Vagina (tissue), 2 donors: ENCODE measurements around the gene BTBD6. TPM values are rescaled to one million over a fixed set of nuclear protein-coding genes. Genes with fewer than 3 reads are reported as not detected.

Experiments
- DNase-seq, 2 donors: peaks; one replicate each; pipeline ENCODE4 v3.0.0-alpha.2; 2017; ENCODE audit errors: extremely low spot score in 2 of 2
- H3K27ac ChIP-seq: fragments of 200-600 bp; sonication (generic); one replicate; pipeline ENCODE4 v1.5.1; 2019
- H3K27me3 ChIP-seq: fragments of 200-600 bp; sonication (generic); one replicate; pipeline ENCODE4 v1.5.1; 2019
- H3K36me3 ChIP-seq, 2 donors: fragments of 200-600 bp; sonication (generic); one replicate each; pipeline ENCODE4 v1.5.1; 2017 to 2019
- H3K4me1 ChIP-seq: fragments of 200-600 bp; sonication (generic); one replicate; pipeline ENCODE4 v1.5.1; 2019
- H3K4me3 ChIP-seq, 2 donors: fragments of 200-600 bp; sonication (generic); 1 replicate in 1 of 2; 2 replicates in 1 of 2; pipeline ENCODE4 v1.5.1; 2016 to 2019
- H3K9me3 ChIP-seq: fragments of 200-600 bp; sonication (generic); one replicate; pipeline ENCODE4 v1.5.1; 2019
- CTCF ChIP-seq, 3 experiments: fragments of 450-650 bp in 2 of 3; fragments of 200-600 bp in 1 of 3; sonication (generic) in 1 of 3; IDR thresholded peaks; one replicate each; pipeline ENCODE4 v1.5.1; 2017 to 2019; ENCODE audit warnings: antibody characterized with exemption in 3 of 3, mild to moderate bottlenecking in 2 of 3, moderate library complexity in 2 of 3
- POLR2A ChIP-seq, 2 donors: fragments of 450-650 bp; IDR thresholded peaks; one replicate each; pipeline ENCODE4 v1.6.1; 2017; ENCODE audit warnings: antibody characterized with exemption in 2 of 2, mild to moderate bottlenecking in 2 of 2, moderate library complexity in 2 of 2
- POLR2AphosphoS5 ChIP-seq, 2 donors: sonication (generic); formaldehyde crosslinking; IDR thresholded peaks; one replicate each; pipeline ENCODE4 v1.9.0; 2017; ENCODE audit warnings: antibody characterized with exemption in 2 of 2, mild to moderate bottlenecking in 2 of 2, low read depth in 1 of 2; ENCODE audit not compliant: insufficient read depth in 1 of 2
- intact Hi-C: fragments of 100-400 bp; cut with DNase I; formaldehyde crosslinking; loops from one replicate; pipeline ENCODE4 v1.15.1; 2023
- total RNA-seq: library from RNA; depleted of rRNA; stranded (reverse); fragments of >200 nt; gene quantifications from one replicate; pipeline ENCODE4 v1.2.3, GENCODE V29; 2016

The BTBD6 gene
- total RNA-seq, 1 donor from 2014 or later: 45.9 TPM

GRCh38 chr14:105220699-105221597, 27.4 kb upstream of the BTBD6 start:
- Histone ChIP-seq H3K4me3 (no peak overlapping the region), H3K36me3 (peaks cover 0 to 71% of the 10 kb centered on the region in 2 donors), H3K27me3 (no peaks in the 10 kb centered on the region), H3K4me1 (no peaks in the 10 kb centered on the region), H3K9me3 (no peaks in the 10 kb centered on the region), H3K27ac (no peak overlapping the region)
- intact Hi-C loops: no loop called here
- TF ChIP-seq POLR2A (IDR thresholded peaks at IDR 0.05): no peak
- TF ChIP-seq POLR2AphosphoS5 (IDR thresholded peaks at IDR 0.05; ENCODE audit: insufficient read depth in 1 of 2, low read depth in 1 of 2): no peak
- TF ChIP-seq CTCF (IDR thresholded peaks at IDR 0.05): no peak
- DNase-seq: no peak

DNA sequence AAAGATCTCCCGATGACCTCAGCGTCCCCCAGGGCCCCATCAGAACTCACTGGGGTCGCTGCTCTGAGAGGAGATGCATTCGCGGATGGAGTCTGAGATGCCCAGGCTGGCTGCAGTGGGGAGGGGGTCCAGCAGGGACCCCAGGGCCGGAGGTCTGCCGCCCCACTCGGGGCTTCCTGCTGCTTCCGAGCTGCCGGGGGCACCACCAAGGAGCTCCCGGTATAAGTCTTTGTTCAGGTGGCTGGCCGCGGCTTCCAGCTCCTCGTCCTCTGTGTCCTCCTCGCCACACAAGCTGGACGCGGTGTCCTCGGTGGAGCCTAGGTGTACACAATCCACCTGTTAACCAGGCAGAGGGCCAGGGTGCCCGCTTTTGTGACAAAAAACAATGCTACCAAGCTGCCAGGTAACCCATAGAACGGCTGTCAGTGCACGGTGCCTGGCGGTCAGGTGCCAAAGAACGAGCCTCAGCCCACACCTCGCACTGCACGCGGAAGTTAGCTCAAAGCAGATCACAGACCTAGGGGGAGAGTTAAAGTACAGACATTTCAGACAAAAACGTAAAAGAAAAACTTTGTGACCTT, 26.6 kb upstream of the BTBD6 start:
- no peak overlapping the region for H3K27ac ChIP-seq
- H3K9me3 ChIP-seq: no peaks in the 10 kb centered on the region
- no peak for TF ChIP-seq POLR2A (IDR thresholded peaks at IDR 0.05)
- TF ChIP-seq POLR2AphosphoS5 (IDR thresholded peaks at IDR 0.05; ENCODE audit: insufficient read depth in 1 of 2, low read depth in 1 of 2): no peak
- TF ChIP-seq CTCF (IDR thresholded peaks at IDR 0.05): no peak
- H3K36me3 ChIP-seq: peaks cover 0 to 74% of the 10 kb centered on the region in 2 donors
- no peaks in the 10 kb centered on the region for H3K4me1 ChIP-seq
- H3K4me3 ChIP-seq: no peak overlapping the region
- H3K27me3 ChIP-seq: no peaks in the 10 kb centered on the region
- intact Hi-C loops: no loop called here
- DNase-seq: no peak

GRCh38 chr14:105223260-105223659, 25.1 kb upstream of the BTBD6 start:
- H3K27ac ChIP-seq: no peak overlapping the region
- H3K9me3 ChIP-seq: no peaks in the 10 kb centered on the region
- no peaks in the 10 kb centered on the region for H3K27me3 ChIP-seq
- TF ChIP-seq POLR2AphosphoS5 (IDR thresholded peaks at IDR 0.05; ENCODE audit: insufficient read depth in 1 of 2, low read depth in 1 of 2) (no peak), CTCF (IDR thresholded peaks at IDR 0.05) (no peak), POLR2A (IDR thresholded peaks at IDR 0.05) (no peak)
- intact Hi-C loops: no loop called here
- DNase-seq: no peak
- H3K4me1 ChIP-seq: no peaks in the 10 kb centered on the region
- no peak overlapping the region for H3K4me3 ChIP-seq
- H3K36me3 ChIP-seq: peaks cover 0 to 64% of the 10 kb centered on the region in 2 donors

DNA sequence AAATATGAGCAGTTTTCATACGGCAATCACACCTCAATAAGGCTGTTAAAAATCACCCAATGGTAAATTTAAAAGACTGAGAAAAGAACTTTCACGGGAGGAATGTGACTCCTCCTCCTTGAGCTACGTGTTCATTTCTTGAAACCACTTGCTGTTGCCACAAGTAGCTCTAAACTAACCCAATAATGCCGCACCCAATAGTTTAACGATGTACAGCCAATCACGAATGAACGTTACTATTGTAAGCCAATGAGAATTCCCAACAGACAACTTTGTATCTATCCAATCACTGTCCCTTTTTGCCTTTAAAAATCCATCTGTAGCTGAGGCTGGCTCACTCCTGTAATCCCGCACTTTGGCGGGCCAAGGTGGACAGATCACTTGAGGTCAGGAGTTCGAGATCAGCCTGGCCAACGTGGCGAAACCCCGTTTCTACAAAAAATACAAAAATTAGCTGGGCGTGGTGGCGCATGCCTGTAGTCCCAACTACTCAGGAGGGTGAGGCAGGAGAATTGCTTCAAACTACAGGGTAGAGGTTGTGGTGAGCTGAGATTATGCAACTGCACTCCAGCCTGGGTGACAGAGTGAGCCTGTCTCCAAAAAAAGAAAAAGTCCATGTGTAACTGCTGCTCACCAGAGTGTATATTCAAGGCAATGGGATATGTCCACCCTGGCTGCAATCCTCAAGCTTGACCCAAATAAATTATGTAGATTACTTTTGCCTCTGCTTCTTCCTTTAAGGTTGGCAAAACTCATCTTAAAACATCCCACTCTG, 24.4 kb upstream of the BTBD6 start:
- no peak overlapping the region for H3K27ac ChIP-seq
- no peak for DNase-seq
- no peak overlapping the region for H3K4me3 ChIP-seq
- H3K9me3 ChIP-seq: no peaks in the 10 kb centered on the region
- TF ChIP-seq POLR2AphosphoS5 (IDR thresholded peaks at IDR 0.05; ENCODE audit: insufficient read depth in 1 of 2, low read depth in 1 of 2) (no peak), POLR2A (IDR thresholded peaks at IDR 0.05) (no peak), CTCF (IDR thresholded peaks at IDR 0.05) (no peak)
- peaks cover 0 to 57% of the 10 kb centered on the region in 2 donors for H3K36me3 ChIP-seq
- intact Hi-C loops: no loop called here
- H3K4me1 ChIP-seq: no peaks in the 10 kb centered on the region
- H3K27me3 ChIP-seq: no peaks in the 10 kb centered on the region
